GM06990 (cell line): ENCODE results near the gene BSN.

Experiments
- DNase-seq: peaks from one replicate; pipeline ENCODE4 v3.0.0-alpha.2; 2011; ENCODE audit not compliant: insufficient read length; ENCODE audit errors: extremely low read depth
- H3K27me3 ChIP-seq: replicated peaks from 2 replicates; pipeline ENCODE4 v1.6.0; 2011; ENCODE audit warnings: low read length; ENCODE audit not compliant: control insufficient read depth, insufficient read depth
- H3K36me3 ChIP-seq: 2 replicates; pipeline ENCODE4 v1.5.1; 2011; ENCODE audit warnings: low read length; ENCODE audit not compliant: control insufficient read depth, insufficient read depth
- H3K4me3 ChIP-seq: replicated peaks from 2 replicates; pipeline ENCODE4 v1.5.1; 2011; ENCODE audit warnings: low read depth, mild to moderate bottlenecking, control low read depth, low read length
- TF ChIP-seq, protein P1 (sequence below): IDR thresholded peaks from 2 replicates; pipeline ENCODE4 v1.5.1; 2011; ENCODE audit warnings: low read length, control low read depth, mild to moderate bottlenecking, inconsistent platforms; ENCODE audit not compliant: insufficient read depth, poor library complexity, severe bottlenecking

Gene BSN

DNA sequence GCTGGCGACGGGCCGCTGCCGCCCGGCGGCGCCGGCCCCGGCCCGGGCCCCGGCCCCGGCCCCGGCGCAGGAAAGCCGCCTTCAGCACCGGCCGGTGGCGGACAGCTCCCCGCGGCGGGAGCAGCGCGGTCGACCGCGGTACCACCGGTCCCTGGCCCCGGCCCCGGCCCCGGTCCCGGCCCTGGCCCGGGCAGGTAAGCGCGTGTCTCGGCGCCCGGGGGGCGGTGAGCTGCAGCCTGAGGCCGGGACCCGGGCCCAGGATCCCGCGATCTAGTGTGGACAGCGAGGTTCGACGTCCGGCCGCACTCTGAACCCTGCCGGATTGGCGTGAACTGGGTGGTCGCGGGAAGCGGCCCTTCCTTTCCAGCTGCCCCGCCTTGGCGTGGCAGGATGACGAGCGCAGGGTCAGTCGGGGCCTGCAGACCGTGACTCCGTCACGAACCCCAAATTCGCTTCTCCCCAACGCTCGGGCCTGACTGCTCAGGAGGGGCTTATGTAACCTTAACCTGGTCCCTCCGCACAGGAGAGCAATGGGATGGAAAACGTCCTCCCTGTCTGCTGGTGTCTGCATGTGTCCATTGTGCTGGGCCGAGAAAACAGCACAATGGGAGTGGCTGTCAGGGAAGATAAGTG is 472 bp downstream of the BSN start:
- TF ChIP-seq, protein P1, sequence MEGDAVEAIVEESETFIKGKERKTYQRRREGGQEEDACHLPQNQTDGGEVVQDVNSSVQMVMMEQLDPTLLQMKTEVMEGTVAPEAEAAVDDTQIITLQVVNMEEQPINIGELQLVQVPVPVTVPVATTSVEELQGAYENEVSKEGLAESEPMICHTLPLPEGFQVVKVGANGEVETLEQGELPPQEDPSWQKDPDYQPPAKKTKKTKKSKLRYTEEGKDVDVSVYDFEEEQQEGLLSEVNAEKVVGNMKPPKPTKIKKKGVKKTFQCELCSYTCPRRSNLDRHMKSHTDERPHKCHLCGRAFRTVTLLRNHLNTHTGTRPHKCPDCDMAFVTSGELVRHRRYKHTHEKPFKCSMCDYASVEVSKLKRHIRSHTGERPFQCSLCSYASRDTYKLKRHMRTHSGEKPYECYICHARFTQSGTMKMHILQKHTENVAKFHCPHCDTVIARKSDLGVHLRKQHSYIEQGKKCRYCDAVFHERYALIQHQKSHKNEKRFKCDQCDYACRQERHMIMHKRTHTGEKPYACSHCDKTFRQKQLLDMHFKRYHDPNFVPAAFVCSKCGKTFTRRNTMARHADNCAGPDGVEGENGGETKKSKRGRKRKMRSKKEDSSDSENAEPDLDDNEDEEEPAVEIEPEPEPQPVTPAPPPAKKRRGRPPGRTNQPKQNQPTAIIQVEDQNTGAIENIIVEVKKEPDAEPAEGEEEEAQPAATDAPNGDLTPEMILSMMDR, result no peak
- no peak for DNase-seq
- peak overlapping the region; percentile 74 for H3K4me3 ChIP-seq
- H3K27me3 ChIP-seq, result peaks cover 3% of the 10 kb centered on the region
- H3K36me3 ChIP-seq, result no peaks in the 10 kb centered on the region

DNA sequence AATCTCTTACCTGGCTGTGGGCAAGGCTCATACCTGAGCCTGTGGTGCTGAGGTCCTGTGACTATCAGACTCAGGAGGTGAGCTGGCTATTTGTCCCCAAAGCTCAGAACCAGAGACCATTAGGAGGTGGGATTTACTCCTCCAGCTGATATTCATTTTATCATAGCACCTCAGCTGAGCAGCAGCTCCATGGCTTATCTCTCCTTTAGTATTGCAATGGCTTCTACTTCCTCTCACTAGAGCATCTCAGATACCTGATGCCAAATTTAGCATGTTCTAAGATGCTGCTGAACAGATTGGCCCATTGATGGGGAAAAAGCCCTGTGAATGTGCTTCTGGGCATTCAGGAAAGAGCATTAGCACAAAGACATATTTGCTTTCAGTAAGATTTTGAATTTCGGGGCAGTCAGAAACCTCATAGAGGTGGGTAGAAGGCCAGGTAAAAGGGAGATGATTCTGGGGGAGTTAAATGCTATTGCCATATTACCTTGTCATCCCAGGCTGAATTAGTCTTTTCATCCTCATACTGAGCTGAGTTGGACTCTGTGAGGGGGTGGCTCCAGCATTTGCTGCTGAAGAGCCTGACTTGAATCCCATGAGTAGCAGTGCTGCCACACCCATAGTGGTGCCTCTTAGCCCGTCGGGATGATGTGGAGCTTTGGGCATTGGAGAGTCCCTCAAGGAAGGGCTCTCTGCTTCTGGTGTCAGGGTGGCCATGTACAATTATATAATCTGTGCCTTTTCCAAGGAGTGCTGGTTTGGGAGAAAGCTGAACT is 2.4 kb downstream of the BSN start:
- H3K36me3 ChIP-seq, result no peaks in the 10 kb centered on the region
- peaks cover 3% of the 10 kb centered on the region for H3K27me3 ChIP-seq
- DNase-seq, result no peak
- TF ChIP-seq, protein P1, result no peak
- no peak overlapping the region for H3K4me3 ChIP-seq

DNA sequence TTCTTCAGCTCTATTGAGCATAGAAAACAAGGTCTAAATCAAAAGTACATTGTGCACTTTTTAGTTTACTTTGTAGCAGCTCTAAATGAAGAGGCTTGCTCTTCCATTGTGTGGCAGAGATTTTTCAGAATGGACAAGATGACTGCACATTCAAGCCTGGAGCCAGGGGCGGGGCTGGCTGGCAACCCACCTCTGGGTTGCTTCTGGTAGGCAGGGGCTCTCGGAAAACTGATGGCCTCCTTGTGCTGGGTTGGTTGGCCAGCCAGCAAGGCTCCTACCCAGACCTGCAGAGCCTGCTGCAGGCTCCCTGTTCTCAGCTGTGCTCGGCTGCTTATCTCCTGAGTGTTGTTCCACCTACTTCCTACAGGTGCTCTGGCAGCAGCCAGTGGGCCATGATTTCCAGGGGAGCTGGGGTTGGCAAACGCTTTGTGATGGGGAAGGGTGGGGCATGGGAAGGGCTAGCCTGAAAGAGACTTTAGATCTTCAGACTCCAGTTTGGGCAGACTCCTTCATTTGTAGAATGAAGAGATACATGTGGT is 8.8 kb downstream of the BSN start:
- TF ChIP-seq, protein P1, result no peak
- H3K4me3 ChIP-seq, result no peak overlapping the region
- 0 out of 2 replicates have a peak, but pooled peaks cover under 1% of the 10 kb centered on the region for H3K27me3 ChIP-seq
- no peak for DNase-seq
- H3K36me3 ChIP-seq, result no peaks in the 10 kb centered on the region

DNA sequence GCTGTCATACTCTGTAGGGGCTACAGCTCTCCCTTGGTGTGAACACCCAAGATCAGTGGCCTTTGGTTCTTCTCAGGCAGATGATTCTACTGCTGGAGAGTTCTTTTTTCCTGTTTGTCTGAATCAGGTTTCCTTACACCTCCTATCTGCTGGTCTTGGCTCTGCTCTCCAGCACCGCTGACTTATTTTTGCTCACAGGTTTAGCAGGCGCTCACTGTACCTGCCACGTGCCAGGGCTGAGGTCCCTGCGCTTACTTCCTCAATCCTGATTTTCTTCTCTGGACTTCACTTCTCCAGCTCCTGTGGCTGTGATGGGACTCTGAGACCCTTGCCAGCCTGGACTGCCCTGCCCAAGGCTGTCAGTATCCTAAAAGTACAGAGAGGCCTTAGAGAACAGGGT is 9.5 kb downstream of the BSN start:
- TF ChIP-seq, protein P1, result no peak
- H3K4me3 ChIP-seq, result no peak overlapping the region
- no peaks in the 10 kb centered on the region for H3K27me3 ChIP-seq
- no peak for DNase-seq
- H3K36me3 ChIP-seq, result no peaks in the 10 kb centered on the region

DNA sequence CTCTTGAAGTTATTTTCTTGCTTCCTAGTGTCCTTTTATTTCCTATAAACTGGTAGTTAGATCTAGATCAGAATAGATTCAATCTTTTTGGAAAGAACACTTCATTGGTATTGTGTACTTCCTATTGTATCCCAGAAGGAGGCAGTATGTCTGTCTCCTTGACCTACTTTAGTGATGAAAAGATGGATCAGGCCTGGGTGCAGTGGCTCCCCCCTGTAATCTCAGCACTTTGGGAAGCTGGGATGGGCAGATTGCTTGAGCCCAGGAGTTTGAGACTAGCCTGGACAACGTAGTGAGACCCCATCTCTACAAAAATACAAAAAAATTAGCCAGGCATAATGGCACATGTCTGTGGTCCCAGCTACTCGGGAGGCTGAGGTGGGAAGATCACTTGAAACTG is 12.0 kb downstream of the BSN start:
- TF ChIP-seq, protein P1, result peak; percentile 28
- Histone ChIP-seq H3K27me3 (no peaks in the 10 kb centered on the region), H3K36me3 (no peaks in the 10 kb centered on the region), H3K4me3 (no peak overlapping the region)
- no peak for DNase-seq
